Esophagus squamous epithelium (tissue), 4 donors: ENCODE data around the gene FNBP1.

ENCODE experiments used
- CTCF ChIP-seq, 6 experiments: fragments of 450-650 bp in 4 of 6; fragments of 200-600 bp in 2 of 6; sonication (generic) in 2 of 6; IDR thresholded peaks; one replicate each; pipeline ENCODE4 v1.5.1; 2016 to 2019; ENCODE audit warnings: antibody characterized with exemption in 6 of 6, mild to moderate bottlenecking in 4 of 6, moderate library complexity in 4 of 6
- POLR2A ChIP-seq, 4 donors: fragments of 450-650 bp; IDR thresholded peaks; one replicate each; pipeline ENCODE4 v1.6.1; 2017; ENCODE audit warnings: antibody characterized with exemption in 4 of 4, mild to moderate bottlenecking in 4 of 4, moderate library complexity in 3 of 4

GRCh38 chr9:130022566-130023143 lies 20.3 kb downstream of the FNBP1 start:
- no peak for TF ChIP-seq CTCF (IDR thresholded peaks at IDR 0.05)
- no peak for TF ChIP-seq POLR2A (IDR thresholded peaks at IDR 0.05)
